ENCODE results near the gene TAS2R4. TPM values are rescaled to one million over a fixed set of nuclear protein-coding genes. Genes with fewer than 3 reads are reported as not detected.
"Not testable (repeated sequence)": the region's sequence is repeated elsewhere in the genome, so short reads cannot be mapped to it uniquely, and the experiment has no call there.

TAS2R4 gene
- total RNA-seq, 1 donor from 2014 or later, result 1.1 TPM

GRCh38 chr7:141752634-141753033 is 23.8 kb upstream of the TAS2R4 start:
- DNase-seq (ENCODE audit: low read depth, low spot score), result no peak
- peaks cover 19% of the 10 kb centered on the region for H3K9me3 Mint-ChIP-seq
- no peak overlapping the region for H3K4me3 Mint-ChIP-seq
- peaks cover 73% of the 10 kb centered on the region for H3K36me3 Mint-ChIP-seq (ENCODE audit: low read depth)
- no peak overlapping the region for H3K27ac Mint-ChIP-seq (ENCODE audit: unreplicated experiment)
- TF ChIP-seq CTCF (conservative IDR thresholded peaks at IDR 0.05), result peak; percentile 55
- H3K4me1 Mint-ChIP-seq, result no peaks in the 10 kb centered on the region
- H3K27me3 Mint-ChIP-seq (ENCODE audit: low read depth), result no peaks in the 10 kb centered on the region

GRCh38 chr7:141754939-141755338 is 21.5 kb upstream of the TAS2R4 start:
- Mint-ChIP-seq H3K27ac (ENCODE audit: unreplicated experiment) (no peak overlapping the region), H3K4me1 (no peaks in the 10 kb centered on the region), H3K36me3 (ENCODE audit: low read depth) (peaks cover 73% of the 10 kb centered on the region), H3K27me3 (ENCODE audit: low read depth) (no peaks in the 10 kb centered on the region), H3K4me3 (no peak overlapping the region), H3K9me3 (peaks cover 18% of the 10 kb centered on the region)
- TF ChIP-seq CTCF (conservative IDR thresholded peaks at IDR 0.05), result peak; percentile 59
- DNase-seq (ENCODE audit: low read depth, low spot score), result no peak

- no peak for DNase-seq (ENCODE audit: low read depth, low spot score)
- no peak within 1 kb of the TSS for H3K27ac Mint-ChIP-seq (ENCODE audit: unreplicated experiment)
- no peak within 1 kb of the TSS for H3K4me3 Mint-ChIP-seq
- no peaks in the 10 kb centered on the region for H3K27me3 Mint-ChIP-seq (ENCODE audit: low read depth)
- H3K36me3 Mint-ChIP-seq (ENCODE audit: low read depth), result peaks cover 40% of the 10 kb centered on the region
- no peaks in the 10 kb centered on the region for H3K4me1 Mint-ChIP-seq
- H3K9me3 Mint-ChIP-seq, result no peaks in the 10 kb centered on the region
- no peak for TF ChIP-seq CTCF (conservative IDR thresholded peaks at IDR 0.05)
These were observed 12.7 kb upstream of the TAS2R4 start, which contains the start of gene TAS2R3 for GRCh38 chr7:141763797-141764196. Gene TAS2R3 (plus strand): TSS chr7:141764097. CDS start chr7:141764159, 62 bp downstream.

GRCh38 chr7:141770083-141770583 is 6.3 kb upstream of the TAS2R4 start:
- DNase-seq (ENCODE audit: low read depth, low spot score); H3K27me3 Mint-ChIP-seq (ENCODE audit: low read depth); H3K4me1 Mint-ChIP-seq; H3K27ac Mint-ChIP-seq (ENCODE audit: unreplicated experiment); H3K4me3 Mint-ChIP-seq; H3K9me3 Mint-ChIP-seq: not testable (repeated sequence)
- H3K36me3 Mint-ChIP-seq (ENCODE audit: low read depth), result peaks cover 39% of the 10 kb centered on the region

GRCh38 chr7:141785706-141786552 is 9.5 kb downstream of the TAS2R4 start:
- Mint-ChIP-seq H3K27me3 (ENCODE audit: low read depth) (no peaks in the 10 kb centered on the region), H3K36me3 (ENCODE audit: low read depth) (peaks cover 2% of the 10 kb centered on the region), H3K4me1 (peaks cover 5% of the 10 kb centered on the region), H3K27ac (ENCODE audit: unreplicated experiment) (no peak overlapping the region), H3K4me3 (no peak overlapping the region), H3K9me3 (no peaks in the 10 kb centered on the region)
- no peak for DNase-seq (ENCODE audit: low read depth, low spot score)
- peak; percentile 82 for TF ChIP-seq CTCF (conservative IDR thresholded peaks at IDR 0.05)

- no peak for TF ChIP-seq CTCF (conservative IDR thresholded peaks at IDR 0.05)
- H3K9me3 Mint-ChIP-seq, result no peaks in the 10 kb centered on the region
- H3K36me3 Mint-ChIP-seq (ENCODE audit: low read depth), result peaks cover 5% of the 10 kb centered on the region
- no peak for DNase-seq (ENCODE audit: low read depth, low spot score)
- no peak overlapping the region for H3K27ac Mint-ChIP-seq (ENCODE audit: unreplicated experiment)
- H3K4me3 Mint-ChIP-seq, result no peak overlapping the region
- peaks cover 8% of the 10 kb centered on the region for H3K4me1 Mint-ChIP-seq
- H3K27me3 Mint-ChIP-seq (ENCODE audit: low read depth), result no peaks in the 10 kb centered on the region
These were observed 11.8 kb downstream of the TAS2R4 start for GRCh38 chr7:141788296-141788695.
